ENCODE measurements around the gene TXNDC8.
A peak's percentile ranks its signal among the peaks of the same experiment; 100 is the strongest.

Gene TXNDC8

GRCh38 chr9:110260911-110261310, 76.8 kb downstream of the TXNDC8 start:
- H3K4me3 ChIP-seq (ENCODE audit: low read depth, low read length): no peak overlapping the region
- no peak for TF ChIP-seq CTCF (IDR thresholded peaks at IDR 0.05; ENCODE audit: low read depth, low read length)

GRCh38 chr9:110259566-110259965, 78.1 kb downstream of the TXNDC8 start:
- no peak for TF ChIP-seq CTCF (IDR thresholded peaks at IDR 0.05; ENCODE audit: low read depth, low read length)
- no peak overlapping the region for H3K4me3 ChIP-seq (ENCODE audit: low read depth, low read length)

GRCh38 chr9:110258690-110259091, 79.0 kb downstream of the TXNDC8 start:
- TF ChIP-seq CTCF (IDR thresholded peaks at IDR 0.05; ENCODE audit: low read depth, low read length): no peak
- H3K4me3 ChIP-seq (ENCODE audit: low read depth, low read length): no peak overlapping the region

GRCh38 chr9:110257956-110258355, 79.7 kb downstream of the TXNDC8 start:
- TF ChIP-seq CTCF (IDR thresholded peaks at IDR 0.05; ENCODE audit: low read depth, low read length): no peak
- peak overlapping the region; percentile 88 for H3K4me3 ChIP-seq (ENCODE audit: low read depth, low read length)

GRCh38 chr9:110257097-110257841, 80.4 kb downstream of the TXNDC8 start:
- H3K4me3 ChIP-seq (ENCODE audit: low read depth, low read length): peak overlapping the region; percentile 88
- no peak for TF ChIP-seq CTCF (IDR thresholded peaks at IDR 0.05; ENCODE audit: low read depth, low read length)

GRCh38 chr9:110256380-110257096, 81.1 kb downstream of the TXNDC8 start, which contains the start of gene TXN:
Gene TXN (minus strand): TSS chr9:110256507. CDS start chr9:110256435, 72 bp downstream.
- no peak for TF ChIP-seq CTCF (IDR thresholded peaks at IDR 0.05; ENCODE audit: low read depth, low read length)
- H3K4me3 ChIP-seq (ENCODE audit: low read depth, low read length): peak within 1 kb of the TSS; percentile 88
